ENCODE measurements around the gene MKRN2. TPM values are rescaled to one million over a fixed set of nuclear protein-coding genes. Genes with fewer than 3 reads are reported as not detected.

The MKRN2 gene
- polyA plus RNA-seq, 4 donors: 12.7 to 34.3 (median 14.6) TPM

DNA sequence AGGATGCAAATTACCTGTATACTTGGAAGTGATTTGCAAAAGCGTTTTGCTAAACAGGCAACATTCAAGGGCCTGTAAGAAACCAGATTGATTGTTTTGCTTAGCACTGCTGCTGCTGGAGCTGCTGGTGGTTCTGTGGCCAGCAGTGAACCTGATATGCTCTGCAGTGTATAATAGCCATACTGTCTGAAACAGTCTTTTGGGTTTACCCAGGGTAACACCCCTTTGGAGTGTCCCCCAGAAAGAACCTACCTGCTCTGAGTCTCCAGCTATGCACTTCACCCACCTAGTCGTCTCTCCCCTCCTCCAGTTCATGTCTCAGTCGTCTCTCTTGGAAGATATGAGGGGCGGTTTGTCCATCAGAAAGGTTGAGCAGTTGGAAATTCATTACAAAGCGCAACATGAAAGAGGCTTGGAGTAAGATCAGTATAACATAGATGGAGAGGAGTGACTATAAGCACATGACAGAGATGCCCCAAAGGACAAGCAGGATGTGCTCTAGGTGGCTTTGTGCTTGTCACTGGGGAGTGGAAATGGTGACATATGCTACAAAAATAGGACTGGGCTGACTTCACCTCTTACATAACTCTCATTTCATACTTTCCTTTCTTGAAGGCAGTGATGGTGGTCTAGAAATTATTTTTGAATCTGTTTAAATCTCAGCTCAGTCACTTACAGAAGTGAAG, 3.8 kb downstream of the MKRN2 start:
- Histone ChIP-seq H3K9me3 (ENCODE audit: control insufficient read depth in 2 of 2, insufficient read depth in 1 of 2, low read depth in 1 of 2, low read length in 1 of 2) (peaks cover 0 to 3% of the 10 kb centered on the region in 2 donors), H3K4me3 (ENCODE audit: low read depth in 1 of 3, low read length in 3 of 3) (no peak overlapping the region), H3K36me3 (ENCODE audit: control insufficient read depth in 3 of 3, insufficient read depth in 2 of 3, low read depth in 1 of 3, low read length in 3 of 3) (no peaks in the 10 kb centered on the region), H3K27ac (ENCODE audit: low read depth in 1 of 3, low read length in 2 of 3) (no peak overlapping the region), H3K27me3 (ENCODE audit: control insufficient read depth in 3 of 3, insufficient read depth in 3 of 3, low read length in 3 of 3) (no peaks in the 10 kb centered on the region), H3K4me1 (ENCODE audit: control insufficient read depth in 3 of 3, insufficient read depth in 2 of 3, low read depth in 1 of 3, low read length in 2 of 3) (peaks cover 0 to 19% (median 5%) of the 10 kb centered on the region in 3 donors)
- FAIRE-seq (no peak), DNase-seq (no peak)
- 75 to 85% (median 79%) methylated on average over 5 of the region's 5 CpGs for WGBS, 3 donors

GRCh38 chr3:12561397-12561796, 4.5 kb downstream of the MKRN2 start:
- H3K9me3 ChIP-seq (ENCODE audit: control insufficient read depth in 2 of 2, insufficient read depth in 1 of 2, low read depth in 1 of 2, low read length in 1 of 2): peaks cover 0 to 11% of the 10 kb centered on the region in 2 donors
- peaks cover 0 to 2% (median 0%) of the 10 kb centered on the region in 3 donors for H3K36me3 ChIP-seq (ENCODE audit: control insufficient read depth in 3 of 3, insufficient read depth in 2 of 3, low read depth in 1 of 3, low read length in 3 of 3)
- H3K4me3 ChIP-seq (ENCODE audit: low read depth in 1 of 3, low read length in 3 of 3): no peak overlapping the region
- no peaks in the 10 kb centered on the region for H3K27me3 ChIP-seq (ENCODE audit: control insufficient read depth in 3 of 3, insufficient read depth in 3 of 3, low read length in 3 of 3)
- H3K27ac ChIP-seq (ENCODE audit: low read depth in 1 of 3, low read length in 2 of 3): no peak overlapping the region
- WGBS, 3 donors: 20 to 72% (median 28%) methylated on average over 2 of the region's 2 CpGs
- DNase-seq (no peak), FAIRE-seq (no peak)
- H3K4me1 ChIP-seq (ENCODE audit: control insufficient read depth in 3 of 3, insufficient read depth in 2 of 3, low read depth in 1 of 3, low read length in 2 of 3): peaks cover 0 to 19% (median 5%) of the 10 kb centered on the region in 3 donors

DNA sequence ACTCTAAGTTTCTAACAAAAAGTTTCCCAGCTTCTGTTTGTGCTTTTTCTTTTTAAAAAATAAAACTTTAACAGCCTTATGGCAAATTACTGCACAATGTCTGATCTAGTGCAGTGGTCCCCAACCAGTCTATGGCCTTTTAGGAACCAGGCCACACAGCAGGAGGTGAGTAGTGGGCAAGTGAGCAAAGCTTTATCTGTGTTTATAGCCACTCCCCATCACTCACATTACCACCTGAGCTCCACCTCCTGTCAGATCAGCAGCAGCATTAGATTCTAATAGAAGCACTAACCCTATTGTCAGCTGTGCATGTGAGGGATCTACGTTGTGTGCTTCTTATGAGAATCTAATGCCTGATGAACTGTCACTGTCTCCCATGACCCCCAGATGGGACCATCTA, 5.6 kb downstream of the MKRN2 start:
- 63 to 83% (median 68%) methylated on average over 1 of the region's 1 CpG for WGBS, 3 donors
- FAIRE-seq: no peak

DNA sequence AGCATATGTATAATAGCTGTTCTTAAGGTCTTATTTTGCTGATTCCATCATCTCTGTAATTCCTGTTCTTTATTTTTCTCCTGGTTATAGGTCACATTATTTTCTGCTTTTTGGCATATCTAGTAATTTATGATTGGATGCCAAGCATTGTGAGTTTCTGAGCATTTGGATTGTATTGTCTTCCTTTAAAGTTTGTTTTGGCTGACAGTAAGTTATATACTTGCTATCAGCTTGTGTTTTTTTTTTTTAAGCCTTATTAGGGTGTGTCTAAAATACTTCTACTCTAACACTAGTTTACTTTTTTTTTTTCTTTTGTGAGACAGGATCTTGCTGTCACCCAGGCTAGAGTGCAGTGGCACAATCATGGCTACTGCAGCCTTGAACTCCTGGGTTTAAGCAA, 10.1 kb downstream of the MKRN2 start:
- DNase-seq (no peak), FAIRE-seq (no peak)
- H3K9me3 ChIP-seq (ENCODE audit: control insufficient read depth in 2 of 2, insufficient read depth in 1 of 2, low read depth in 1 of 2, low read length in 1 of 2): peaks cover 0 to 16% of the 10 kb centered on the region in 2 donors

More for the DNA sequence above, 5.6 kb downstream of the MKRN2 start:
- no peaks in the 10 kb centered on the region for H3K27me3 ChIP-seq (ENCODE audit: control insufficient read depth in 3 of 3, insufficient read depth in 3 of 3, low read length in 3 of 3)
- no peak for DNase-seq
- no peak overlapping the region for H3K4me3 ChIP-seq (ENCODE audit: low read depth in 1 of 3, low read length in 3 of 3)
- no peak overlapping the region for H3K27ac ChIP-seq (ENCODE audit: low read depth in 1 of 3, low read length in 2 of 3)
- H3K9me3 ChIP-seq (ENCODE audit: control insufficient read depth in 2 of 2, insufficient read depth in 1 of 2, low read depth in 1 of 2, low read length in 1 of 2): peaks cover 0 to 16% of the 10 kb centered on the region in 2 donors
- H3K4me1 ChIP-seq (ENCODE audit: control insufficient read depth in 3 of 3, insufficient read depth in 2 of 3, low read depth in 1 of 3, low read length in 2 of 3): peaks cover 0 to 19% (median 5%) of the 10 kb centered on the region in 3 donors
- H3K36me3 ChIP-seq (ENCODE audit: control insufficient read depth in 3 of 3, insufficient read depth in 2 of 3, low read depth in 1 of 3, low read length in 3 of 3): peaks cover 0 to 4% (median 0%) of the 10 kb centered on the region in 3 donors

GRCh38 chr3:12568747-12569146, 11.9 kb downstream of the MKRN2 start:
- Histone ChIP-seq H3K4me3 (ENCODE audit: low read depth in 1 of 3, low read length in 3 of 3) (no peak overlapping the region), H3K9me3 (ENCODE audit: control insufficient read depth in 2 of 2, insufficient read depth in 1 of 2, low read depth in 1 of 2, low read length in 1 of 2) (peaks cover 0 to 16% of the 10 kb centered on the region in 2 donors), H3K4me1 (ENCODE audit: control insufficient read depth in 3 of 3, insufficient read depth in 2 of 3, low read depth in 1 of 3, low read length in 2 of 3) (no peaks in the 10 kb centered on the region), H3K27me3 (ENCODE audit: control insufficient read depth in 3 of 3, insufficient read depth in 3 of 3, low read length in 3 of 3) (no peaks in the 10 kb centered on the region), H3K27ac (ENCODE audit: low read depth in 1 of 3, low read length in 2 of 3) (no peak overlapping the region), H3K36me3 (ENCODE audit: control insufficient read depth in 3 of 3, insufficient read depth in 2 of 3, low read depth in 1 of 3, low read length in 3 of 3) (peaks cover 13 to 49% (median 14%) of the 10 kb centered on the region in 3 donors)
- no peak for DNase-seq
- WGBS, 3 donors: 81 to 86% (median 84%) methylated on average over 3 of the region's 3 CpGs
- no peak for FAIRE-seq

More for the DNA sequence above, 10.1 kb downstream of the MKRN2 start:
- H3K27me3 ChIP-seq (ENCODE audit: control insufficient read depth in 3 of 3, insufficient read depth in 3 of 3, low read length in 3 of 3): no peaks in the 10 kb centered on the region
- H3K4me3 ChIP-seq (ENCODE audit: low read depth in 1 of 3, low read length in 3 of 3): no peak overlapping the region
- H3K4me1 ChIP-seq (ENCODE audit: control insufficient read depth in 3 of 3, insufficient read depth in 2 of 3, low read depth in 1 of 3, low read length in 2 of 3): no peaks in the 10 kb centered on the region
- no peak overlapping the region for H3K27ac ChIP-seq (ENCODE audit: low read depth in 1 of 3, low read length in 2 of 3)
- peaks cover 7 to 32% (median 8%) of the 10 kb centered on the region in 3 donors for H3K36me3 ChIP-seq (ENCODE audit: control insufficient read depth in 3 of 3, insufficient read depth in 2 of 3, low read depth in 1 of 3, low read length in 3 of 3)

GRCh38 chr3:12569836-12570235, 12.9 kb downstream of the MKRN2 start:
- Histone ChIP-seq H3K27ac (ENCODE audit: low read depth in 1 of 3, low read length in 2 of 3) (no peak overlapping the region), H3K4me3 (ENCODE audit: low read depth in 1 of 3, low read length in 3 of 3) (no peak overlapping the region), H3K9me3 (ENCODE audit: control insufficient read depth in 2 of 2, insufficient read depth in 1 of 2, low read depth in 1 of 2, low read length in 1 of 2) (peaks cover 0 to 16% of the 10 kb centered on the region in 2 donors), H3K36me3 (ENCODE audit: control insufficient read depth in 3 of 3, insufficient read depth in 2 of 3, low read depth in 1 of 3, low read length in 3 of 3) (peaks cover 13 to 60% (median 18%) of the 10 kb centered on the region in 3 donors), H3K4me1 (ENCODE audit: control insufficient read depth in 3 of 3, insufficient read depth in 2 of 3, low read depth in 1 of 3, low read length in 2 of 3) (no peaks in the 10 kb centered on the region), H3K27me3 (ENCODE audit: control insufficient read depth in 3 of 3, insufficient read depth in 3 of 3, low read length in 3 of 3) (no peaks in the 10 kb centered on the region)
- FAIRE-seq (no peak), DNase-seq (no peak)
- 83 to 91% (median 87%) methylated on average over 6 of the region's 6 CpGs for WGBS, 3 donors

DNA sequence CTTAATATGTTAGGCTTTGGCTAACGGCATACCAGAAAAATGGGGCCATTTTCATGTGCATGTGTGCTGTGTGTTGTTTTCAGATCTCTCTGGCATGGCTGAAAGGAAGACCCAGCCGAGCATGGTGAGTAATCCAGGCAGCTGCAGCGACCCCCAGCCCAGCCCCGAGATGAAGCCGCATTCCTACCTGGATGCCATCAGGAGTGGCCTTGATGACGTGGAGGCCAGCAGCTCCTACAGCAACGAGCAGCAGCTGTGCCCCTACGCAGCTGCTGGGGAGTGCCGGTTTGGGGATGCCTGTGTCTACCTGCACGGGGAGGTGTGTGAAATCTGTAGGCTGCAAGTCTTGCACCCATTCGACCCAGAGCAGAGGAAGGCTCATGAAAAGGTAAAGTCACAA, 15.1 kb downstream of the MKRN2 start:
- H3K36me3 ChIP-seq (ENCODE audit: control insufficient read depth in 3 of 3, insufficient read depth in 2 of 3, low read depth in 1 of 3, low read length in 3 of 3): peaks cover 22 to 74% (median 26%) of the 10 kb centered on the region in 3 donors
- H3K9me3 ChIP-seq (ENCODE audit: control insufficient read depth in 2 of 2, insufficient read depth in 1 of 2, low read depth in 1 of 2, low read length in 1 of 2): peaks cover 0 to 5% of the 10 kb centered on the region in 2 donors
- H3K4me1 ChIP-seq (ENCODE audit: control insufficient read depth in 3 of 3, insufficient read depth in 2 of 3, low read depth in 1 of 3, low read length in 2 of 3): no peaks in the 10 kb centered on the region
- FAIRE-seq: no peak
- 92 to 94% (median 93%) methylated on average over 11 of the region's 11 CpGs for WGBS, 3 donors
- H3K4me3 ChIP-seq (ENCODE audit: low read depth in 1 of 3, low read length in 3 of 3): no peak overlapping the region
- no peak for DNase-seq
- H3K27ac ChIP-seq (ENCODE audit: low read depth in 1 of 3, low read length in 2 of 3): no peak overlapping the region
- H3K27me3 ChIP-seq (ENCODE audit: control insufficient read depth in 3 of 3, insufficient read depth in 3 of 3, low read length in 3 of 3): no peaks in the 10 kb centered on the region

DNA sequence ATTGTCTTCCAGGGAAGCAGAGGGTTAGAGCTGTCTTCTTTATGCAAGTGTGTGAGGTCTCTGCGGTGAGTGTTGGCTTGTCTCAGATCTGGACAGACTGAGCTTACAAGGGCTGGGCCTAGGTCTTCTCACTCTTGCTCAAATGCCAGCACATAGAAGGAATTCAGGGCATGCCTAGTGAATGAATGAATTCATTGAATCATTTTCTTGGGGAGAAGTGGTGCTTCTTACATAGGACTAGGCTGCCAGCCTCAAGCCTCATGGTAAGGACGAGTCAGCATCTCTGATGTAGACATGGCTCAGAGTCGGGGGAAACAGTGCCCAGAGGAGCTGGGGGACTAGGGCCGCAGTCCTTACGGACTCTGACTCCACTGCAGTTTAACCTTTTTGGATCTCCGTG, 17.2 kb downstream of the MKRN2 start:
- H3K36me3 ChIP-seq (ENCODE audit: control insufficient read depth in 3 of 3, insufficient read depth in 2 of 3, low read depth in 1 of 3, low read length in 3 of 3): peaks cover 25 to 82% (median 28%) of the 10 kb centered on the region in 3 donors

More for the DNA sequence above, 17.2 kb downstream of the MKRN2 start:
- WGBS, 3 donors: 97 to 98% (median 97%) methylated on average over 6 of the region's 6 CpGs
- FAIRE-seq: no peak
- H3K4me1 ChIP-seq (ENCODE audit: control insufficient read depth in 3 of 3, insufficient read depth in 2 of 3, low read depth in 1 of 3, low read length in 2 of 3): no peaks in the 10 kb centered on the region
- H3K27me3 ChIP-seq (ENCODE audit: control insufficient read depth in 3 of 3, insufficient read depth in 3 of 3, low read length in 3 of 3): no peaks in the 10 kb centered on the region
- no peak for DNase-seq
- H3K4me3 ChIP-seq (ENCODE audit: low read depth in 1 of 3, low read length in 3 of 3): no peak overlapping the region
- H3K9me3 ChIP-seq (ENCODE audit: control insufficient read depth in 2 of 2, insufficient read depth in 1 of 2, low read depth in 1 of 2, low read length in 1 of 2): peaks cover 0 to 3% of the 10 kb centered on the region in 2 donors
- no peak overlapping the region for H3K27ac ChIP-seq (ENCODE audit: low read depth in 1 of 3, low read length in 2 of 3)
